DND-41 (cell line): ENCODE measurements around the gene ACP4.
"Not testable (repeated sequence)": the region's sequence is repeated elsewhere in the genome, so short reads cannot be mapped to it uniquely, and the experiment has no call there.

Experiments used
- CTCF ChIP-seq: IDR thresholded peaks from 2 replicates; pipeline ENCODE4 v1.5.1; 2012; ENCODE audit warnings: borderline replicate concordance, low read length, moderate library complexity, mild to moderate bottlenecking; ENCODE audit not compliant: poor library complexity, severe bottlenecking; ENCODE audit errors: extremely low read depth
- EZH2 ChIP-seq: IDR thresholded peaks from 3 replicates; pipeline ENCODE4 v1.6.1; 2012; ENCODE audit warnings: borderline replicate concordance, low read depth, mild to moderate bottlenecking, moderate library complexity, low read length, inconsistent platforms; ENCODE audit not compliant: severe bottlenecking

GRCh38 chr19:50811622-50812238, 21.5 kb downstream of the ACP4 start:
- TF ChIP-seq CTCF, EZH2: not testable (repeated sequence)
